Forelimb muscle (tissue), 1 donor: ENCODE results near the gene ARHGAP26. TPM values are rescaled to one million over a fixed set of nuclear protein-coding genes. Genes with fewer than 3 reads are reported as not detected.

Experiments
- DNase-seq: peaks from one replicate; pipeline ENCODE4 v3.0.0-alpha.2; 2013; ENCODE audit warnings: low read depth
- polyA plus RNA-seq: library from polyadenylated mRNA; unstranded; fragments of 120-200 nt; gene quantifications from one replicate; pipeline ENCODE4 v1.2.1, GENCODE V29; 2013; ENCODE audit not compliant: insufficient read length

ARHGAP26 gene
- polyA plus RNA-seq, 1 donor = 11.9 TPM

DNA sequence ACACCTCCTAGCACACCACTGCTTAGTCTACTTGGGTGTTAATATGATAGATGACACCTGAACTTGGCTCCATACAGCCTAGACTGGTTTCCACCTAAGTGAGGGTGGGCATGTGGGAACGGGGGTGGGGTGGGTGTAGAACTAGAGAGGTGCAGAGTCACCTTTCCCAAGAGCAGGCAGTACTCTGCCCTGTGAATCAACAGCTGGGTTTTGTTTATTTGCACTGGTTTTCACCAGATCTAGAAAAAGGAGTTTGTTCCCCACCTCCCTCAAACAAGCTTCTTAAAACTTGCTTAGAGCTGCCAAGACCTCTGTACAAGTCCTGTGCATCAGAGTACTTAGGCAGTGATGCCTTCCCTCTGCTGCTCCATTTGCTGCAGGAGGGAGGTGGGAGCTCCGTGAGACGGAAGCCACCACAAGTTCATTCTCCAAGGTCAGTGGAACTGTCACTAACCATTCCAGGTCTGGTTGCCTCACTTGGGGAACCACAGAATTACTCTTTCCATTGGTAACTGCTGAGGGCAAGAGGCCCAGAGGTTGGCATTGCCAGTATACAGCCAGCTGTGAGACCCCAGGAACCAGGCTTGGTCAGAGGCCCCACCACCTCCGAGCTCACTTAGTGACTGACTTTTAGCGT lies 469.8 kb downstream of the ARHGAP26 start:
- DNase-seq = no peak

DNA sequence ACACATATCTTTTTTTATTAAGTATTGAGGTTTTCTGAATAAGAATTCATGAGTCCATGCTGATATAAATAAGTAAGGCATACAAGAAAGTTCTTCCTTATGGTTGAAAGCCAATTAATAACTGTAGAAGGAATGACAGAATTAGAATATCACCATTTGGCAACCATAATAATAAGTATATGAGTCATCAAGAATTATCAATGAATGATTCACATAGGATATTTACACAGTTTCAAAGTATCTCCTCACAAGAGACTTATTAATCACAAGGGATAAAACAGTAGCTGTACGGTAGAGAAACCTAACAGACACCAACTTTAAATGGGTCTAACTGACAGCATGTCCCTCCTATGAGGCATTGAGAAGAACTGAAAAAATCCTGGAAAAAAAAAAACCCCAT lies 471.7 kb downstream of the ARHGAP26 start:
- DNase-seq = no peak

DNA sequence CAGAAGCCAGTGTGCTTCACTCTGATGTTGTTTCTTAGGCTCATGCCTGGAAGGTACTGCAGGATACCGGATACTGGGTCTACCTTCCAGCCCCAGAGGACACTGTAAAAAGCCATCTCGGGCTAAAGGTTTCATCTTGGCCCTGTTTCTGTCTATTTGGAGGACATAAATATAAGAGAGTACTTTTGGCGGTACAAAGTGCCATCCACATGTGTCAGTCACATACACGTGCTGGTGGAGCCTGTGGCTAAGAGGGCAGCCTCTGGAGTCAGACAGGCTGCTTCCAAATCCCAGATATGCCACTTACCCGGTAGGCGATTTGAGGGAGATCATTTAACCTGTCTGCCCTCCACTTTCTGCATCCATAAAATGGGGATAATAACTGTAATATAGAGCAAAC lies 472.9 kb downstream of the ARHGAP26 start:
- DNase-seq = no peak

DNA sequence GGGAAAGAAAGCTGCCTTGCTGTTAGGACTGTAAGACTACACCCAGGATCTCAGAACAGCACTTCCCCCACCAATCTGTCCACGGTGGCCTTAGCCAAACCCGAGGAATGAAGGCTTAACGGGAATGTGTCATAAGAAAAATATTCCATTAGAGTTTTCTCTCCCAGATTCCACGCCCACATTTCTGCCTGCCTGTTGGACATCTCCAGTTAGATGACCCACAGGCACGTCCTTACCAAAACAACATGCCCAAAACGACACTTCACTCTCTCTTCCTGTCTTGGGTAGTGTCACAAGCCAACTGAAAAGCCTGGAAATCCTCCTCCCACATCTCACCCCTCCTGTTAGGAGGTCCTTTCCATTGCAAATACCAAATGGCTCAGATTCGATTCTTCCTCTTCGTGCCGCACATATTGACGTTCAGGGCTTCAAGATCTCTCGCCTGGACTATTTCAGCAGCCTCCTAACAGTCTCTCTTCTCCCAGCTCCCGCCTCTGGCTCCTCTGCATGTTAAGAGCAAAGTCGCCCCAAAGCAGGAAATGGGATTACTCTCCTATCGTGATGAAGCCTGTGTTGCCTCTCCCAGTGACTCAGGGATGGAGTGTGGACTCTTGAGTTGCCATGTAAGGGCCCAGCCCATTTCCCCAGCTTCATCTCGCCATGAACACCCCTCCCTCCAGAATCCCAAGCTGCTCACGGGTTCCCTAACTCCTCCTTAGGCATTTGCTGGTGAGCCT lies 474.0 kb downstream of the ARHGAP26 start:
- DNase-seq = peak; percentile 44

DNA sequence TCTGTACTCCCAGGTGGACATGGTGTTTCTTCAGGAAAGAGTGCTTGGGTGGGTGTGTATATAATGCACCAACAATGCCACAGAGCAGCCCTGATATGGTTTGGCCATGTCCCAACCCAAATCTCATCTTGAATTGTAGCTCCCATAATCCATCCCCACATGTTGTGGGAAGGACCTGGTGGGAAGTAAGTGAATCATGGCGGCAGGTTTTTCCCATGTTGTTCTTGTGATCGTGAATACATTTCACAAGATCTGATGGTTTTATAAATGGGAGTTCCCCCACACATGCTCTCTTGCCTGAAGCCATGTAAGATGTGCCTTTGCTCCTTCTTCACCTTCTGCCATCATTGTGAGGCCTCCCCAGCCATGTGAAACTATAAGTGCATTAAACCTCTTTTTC lies 474.8 kb downstream of the ARHGAP26 start:
- no peak for DNase-seq

DNA sequence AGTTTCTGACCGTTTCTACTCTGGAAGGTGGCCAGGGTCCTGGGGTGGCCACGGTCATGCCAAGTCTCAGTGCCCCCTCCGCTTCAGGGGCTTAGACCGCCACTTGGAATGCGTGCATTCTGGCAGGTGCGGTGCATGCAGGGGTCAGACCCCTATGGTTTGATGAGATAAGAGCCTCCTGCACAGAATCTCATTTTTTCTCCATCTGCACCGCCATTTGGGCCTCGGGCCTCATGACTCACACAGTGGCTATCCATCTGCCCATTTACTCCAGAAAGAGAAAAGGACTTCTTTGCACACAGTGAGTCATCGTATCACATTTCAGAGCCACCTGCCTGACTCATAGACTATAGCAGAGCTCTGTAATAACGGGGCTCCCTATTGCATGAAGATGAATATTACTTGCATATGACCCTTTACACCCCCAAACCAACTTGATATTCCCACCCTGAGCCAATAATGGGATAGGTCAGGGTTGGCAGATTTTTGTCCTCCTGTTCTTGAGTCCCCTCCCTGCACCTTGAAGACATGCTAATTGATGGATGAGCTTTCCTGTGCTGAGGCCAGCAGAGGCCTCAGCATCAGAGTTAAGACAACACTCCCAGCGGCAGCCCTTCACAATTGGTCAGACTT lies 475.9 kb downstream of the ARHGAP26 start:
- DNase-seq = no peak

DNA sequence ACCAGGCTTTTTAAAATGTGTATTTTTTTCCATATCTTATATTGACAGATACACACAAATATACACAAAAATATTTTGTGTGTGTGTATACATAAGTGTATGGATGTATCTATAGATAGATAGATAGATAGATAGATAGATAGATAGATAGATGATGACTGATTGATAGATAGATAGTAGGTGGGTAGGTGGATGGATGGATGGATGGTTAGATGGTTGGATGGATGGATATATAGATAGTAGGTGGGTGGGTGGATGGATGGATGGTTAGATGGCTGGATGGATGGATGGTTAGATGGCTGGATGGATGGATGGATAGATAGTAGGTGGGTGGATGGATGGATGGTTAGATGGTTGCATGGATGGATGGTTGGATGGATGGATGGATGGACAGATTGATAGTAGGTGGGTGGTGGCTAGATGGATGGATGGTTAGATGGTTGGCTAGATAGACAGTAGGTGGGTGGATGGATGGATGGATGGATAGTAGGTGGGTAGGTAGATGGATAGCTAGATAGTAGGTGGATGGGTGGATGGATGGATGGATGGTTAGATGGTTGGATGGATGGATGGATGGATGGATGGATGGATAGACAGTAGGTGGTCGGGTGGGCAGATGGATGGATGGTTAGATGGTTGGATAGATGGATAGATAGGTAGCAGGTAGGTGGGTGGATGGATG lies 477.1 kb downstream of the ARHGAP26 start:
- DNase-seq = no peak

DNA sequence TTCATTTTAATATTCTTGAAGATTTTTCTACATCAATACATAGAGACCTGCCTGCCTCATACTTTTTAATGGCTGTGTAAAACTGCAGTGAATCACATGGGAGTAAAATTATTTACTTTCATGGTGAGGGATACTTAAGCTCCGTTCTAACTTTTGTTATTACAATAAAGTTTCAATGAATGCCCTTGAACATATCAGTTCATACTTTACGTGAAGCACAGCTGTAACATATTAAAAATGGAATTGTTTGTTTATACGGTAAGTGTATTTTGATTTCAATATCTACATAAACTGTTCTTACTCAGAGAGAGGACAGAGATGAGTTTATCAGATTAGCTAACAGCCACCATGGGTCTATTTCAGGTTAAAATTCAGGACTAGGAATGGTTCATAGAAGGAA lies 478.2 kb downstream of the ARHGAP26 start:
- DNase-seq = no peak

DNA sequence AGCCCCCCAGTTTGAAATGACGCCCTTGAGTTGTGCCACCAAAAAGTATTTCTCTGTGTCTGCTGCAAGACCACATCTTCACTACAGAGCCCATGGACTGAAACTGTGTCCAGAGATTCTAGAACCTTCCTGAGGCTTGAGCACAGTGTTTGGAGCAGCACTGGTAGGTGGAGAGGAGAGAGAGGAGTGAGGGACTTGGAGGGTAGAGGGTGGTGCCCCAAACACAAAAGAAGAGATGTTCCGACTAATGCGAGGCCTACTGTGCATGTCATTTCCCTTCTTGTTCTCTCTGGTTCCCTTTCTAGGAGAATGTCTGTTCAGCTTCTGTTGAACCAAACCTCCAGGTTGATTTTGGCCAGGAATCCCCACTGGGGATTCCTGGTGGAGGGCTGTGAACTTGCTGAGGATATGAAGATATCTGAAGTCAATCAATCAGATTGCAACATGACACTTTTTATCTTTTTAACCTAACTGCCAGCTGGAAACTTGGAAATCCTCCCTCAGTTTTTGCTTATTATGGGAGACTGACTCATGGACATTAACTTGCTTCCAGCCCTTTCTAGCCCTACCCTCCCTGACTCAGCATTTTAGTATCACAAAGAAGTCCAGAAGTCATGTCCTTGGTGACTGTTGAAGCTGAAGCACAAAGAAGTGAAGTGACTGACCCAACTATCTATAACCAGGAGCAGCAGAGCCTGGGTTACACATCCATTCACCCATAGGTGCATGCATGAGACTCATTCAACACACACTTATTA lies 478.8 kb downstream of the ARHGAP26 start:
- DNase-seq = no peak

DNA sequence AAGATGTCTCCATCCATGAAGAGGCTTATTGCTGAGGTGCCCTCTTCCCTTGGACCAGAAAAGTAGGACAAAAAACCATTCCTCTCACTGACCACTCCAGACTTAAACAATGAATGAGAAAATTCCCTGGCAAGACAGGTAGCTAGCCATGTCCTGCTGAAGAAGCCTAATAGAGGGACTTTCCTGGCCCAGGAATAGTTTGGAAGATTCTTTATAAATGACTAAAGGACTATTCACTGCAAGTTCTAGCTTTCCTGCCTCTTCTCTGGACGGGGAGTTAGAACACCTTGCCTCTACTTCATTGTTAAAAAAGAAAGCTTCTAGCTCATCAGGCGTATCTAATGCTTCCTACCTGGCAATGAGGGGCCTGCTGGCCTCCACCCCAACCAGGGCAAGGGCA lies 479.7 kb downstream of the ARHGAP26 start:
- no peak for DNase-seq

DNA sequence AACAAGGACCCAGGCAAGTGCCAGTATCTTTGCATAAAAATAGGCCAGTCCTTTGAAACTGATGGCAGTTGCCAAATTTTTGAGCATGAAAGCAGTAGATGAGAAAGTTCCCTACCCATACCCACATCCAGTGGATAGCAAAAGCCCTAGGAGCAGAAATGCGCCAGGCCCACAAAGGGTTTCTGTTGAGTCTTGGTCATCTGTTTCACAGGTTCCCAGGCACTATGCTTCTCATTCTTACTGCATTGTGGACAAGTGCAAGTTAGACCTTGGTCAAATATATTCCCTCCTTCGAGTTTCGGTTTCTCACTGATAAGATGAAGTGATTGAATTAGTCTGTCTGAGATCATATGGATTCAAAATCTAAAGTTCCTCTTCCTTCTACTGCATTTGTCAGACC lies 481.0 kb downstream of the ARHGAP26 start:
- DNase-seq = no peak

DNA sequence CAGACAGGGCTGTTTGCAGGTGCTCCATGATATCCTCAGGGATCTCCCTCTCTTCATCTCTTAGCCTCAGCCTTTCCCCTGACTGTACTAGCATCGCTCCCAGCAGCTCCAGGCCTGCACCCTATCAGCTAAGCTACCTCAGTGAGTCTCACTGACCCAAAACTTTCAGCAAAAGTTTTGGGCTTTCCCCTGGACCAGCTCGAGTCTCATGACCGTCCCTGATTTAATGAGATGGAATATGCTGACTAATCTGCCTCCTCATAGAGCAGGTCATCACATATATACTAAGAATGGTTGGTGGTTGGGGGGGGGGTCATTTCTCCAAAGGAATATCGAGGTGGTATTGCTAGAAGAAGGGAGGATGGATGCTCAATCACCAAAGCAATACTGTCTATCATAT lies 481.8 kb downstream of the ARHGAP26 start:
- DNase-seq = no peak

DNA sequence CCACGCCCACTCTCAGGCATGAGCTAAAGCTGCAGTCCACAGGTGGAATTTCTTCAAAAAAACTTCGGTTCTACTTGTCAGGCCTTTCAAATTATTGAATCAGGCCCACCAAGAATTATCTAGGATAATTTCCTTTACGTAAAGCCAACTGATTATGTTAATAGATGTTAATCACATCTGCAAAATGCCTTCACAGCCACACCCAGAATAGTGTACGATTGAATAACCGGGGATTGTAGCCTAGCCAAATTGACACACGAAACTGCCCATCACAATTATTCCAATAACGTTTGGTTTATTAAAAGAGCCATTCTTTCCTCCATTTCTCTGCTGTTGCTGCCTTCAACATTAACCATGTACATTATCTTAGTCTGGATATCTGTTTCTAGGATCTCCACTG lies 484.6 kb downstream of the ARHGAP26 start:
- DNase-seq = no peak

DNA sequence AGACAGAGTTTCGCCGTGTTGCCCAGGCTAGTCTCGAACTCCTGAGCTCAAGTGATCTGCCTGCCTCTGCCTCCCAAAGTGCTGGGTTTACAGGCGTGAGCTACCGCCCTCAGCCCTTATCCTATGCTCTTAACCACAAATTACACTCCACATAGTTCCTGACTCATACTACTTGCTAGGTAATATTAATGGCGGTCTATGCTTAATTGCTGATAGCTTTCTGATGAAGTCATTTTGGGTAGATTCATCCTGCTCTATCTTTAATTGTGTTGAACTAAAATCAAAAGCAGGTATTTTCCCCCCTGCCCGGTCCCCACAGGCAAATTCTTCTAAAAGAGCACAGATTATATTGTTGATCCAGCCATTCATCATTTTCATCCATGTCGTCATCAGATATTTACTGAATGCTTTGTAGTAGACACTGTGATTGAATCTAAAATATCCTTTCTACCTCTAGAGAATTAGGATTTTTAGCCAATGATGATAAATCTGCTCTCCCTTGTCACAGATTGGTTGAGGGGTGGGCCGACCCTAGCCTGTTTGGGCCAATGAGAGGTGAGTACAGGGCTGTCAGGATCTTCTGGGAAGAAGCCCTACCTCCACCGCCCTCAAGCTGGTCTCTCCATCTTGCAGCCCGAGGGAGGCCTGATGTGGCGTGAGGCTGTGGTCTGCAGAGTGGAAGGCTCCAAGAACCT lies 488.5 kb downstream of the ARHGAP26 start:
- DNase-seq = no peak

DNA sequence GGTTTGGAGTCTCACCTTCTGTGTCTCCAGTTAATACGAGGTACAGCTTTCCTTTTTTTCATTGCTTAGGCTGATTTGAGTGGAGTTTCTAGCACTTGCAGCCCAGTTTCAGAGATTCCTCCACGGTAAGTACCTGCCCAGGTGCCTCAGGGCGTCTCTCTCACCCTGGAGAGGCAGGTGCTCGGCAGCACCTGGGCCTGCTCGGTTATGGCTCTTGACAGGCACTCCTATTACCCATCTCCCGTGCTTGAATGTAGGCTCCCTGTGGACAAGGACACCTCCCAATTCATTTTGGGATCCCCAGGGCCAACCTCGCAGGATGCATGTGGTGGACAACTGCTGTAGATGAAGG lies 489.1 kb downstream of the ARHGAP26 start:
- DNase-seq = no peak

DNA sequence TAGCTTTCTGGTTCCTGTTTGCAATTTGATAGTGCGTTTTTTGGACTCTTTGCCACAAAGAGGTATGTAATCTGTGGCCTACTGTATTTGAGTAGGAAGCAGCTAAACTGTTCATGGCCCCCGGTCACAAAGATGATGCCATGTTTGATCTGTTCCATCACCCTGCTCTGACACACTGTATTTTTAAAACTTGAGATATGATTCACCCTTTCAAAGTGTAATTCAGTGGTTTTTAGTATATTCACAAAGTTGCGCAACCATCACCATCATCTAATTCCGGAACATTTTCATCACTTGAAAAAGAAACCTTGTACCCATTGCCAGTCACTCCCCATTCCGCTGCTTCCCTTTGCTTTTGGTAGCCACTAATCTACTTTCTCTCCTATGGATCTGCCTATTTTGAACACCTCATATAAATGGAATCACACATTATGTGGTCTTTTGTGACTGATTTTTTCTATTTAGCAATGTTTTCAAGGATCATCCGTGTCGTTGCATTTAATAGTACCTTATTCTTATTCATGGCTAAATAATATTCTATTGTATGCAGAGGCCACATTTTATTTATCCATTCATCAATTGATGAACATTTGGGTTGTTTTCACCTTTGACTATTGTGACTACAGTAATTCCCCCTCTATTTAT lies 491.7 kb downstream of the ARHGAP26 start:
- no peak for DNase-seq

DNA sequence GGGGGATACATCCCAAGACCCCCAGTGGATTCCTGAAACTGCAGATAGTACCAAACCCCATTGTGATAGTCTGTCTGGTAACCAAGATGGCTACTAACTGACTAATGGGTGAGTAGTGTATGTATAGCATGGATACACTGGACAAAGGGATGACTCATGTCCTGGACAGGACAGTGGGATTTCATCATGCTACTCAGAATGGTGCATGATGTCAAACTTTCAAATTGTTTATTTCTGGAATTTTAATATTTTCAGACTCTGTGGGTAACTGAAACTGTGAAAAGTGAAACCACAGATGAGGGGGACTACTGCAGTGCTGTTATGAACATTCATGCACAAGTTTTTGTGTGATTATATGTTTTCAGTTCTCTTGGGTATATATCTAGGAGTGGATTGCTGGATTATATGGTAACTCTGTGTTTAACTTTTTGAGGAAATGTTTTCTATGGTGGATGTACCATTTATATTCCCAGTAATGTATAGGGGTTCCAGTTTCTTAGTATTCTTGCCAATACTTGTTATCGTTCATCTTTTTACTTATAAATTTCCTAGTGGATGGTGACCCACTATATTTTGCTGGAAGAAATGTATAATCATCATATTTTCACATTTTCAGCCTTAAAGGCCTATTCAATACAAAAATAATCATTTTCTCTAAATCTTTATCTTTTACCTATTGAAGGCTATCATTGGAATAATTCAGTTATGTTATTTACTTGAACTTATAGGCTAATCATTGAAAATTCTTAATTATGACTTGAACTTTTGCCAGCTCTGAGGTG lies 492.4 kb downstream of the ARHGAP26 start:
- DNase-seq = no peak

DNA sequence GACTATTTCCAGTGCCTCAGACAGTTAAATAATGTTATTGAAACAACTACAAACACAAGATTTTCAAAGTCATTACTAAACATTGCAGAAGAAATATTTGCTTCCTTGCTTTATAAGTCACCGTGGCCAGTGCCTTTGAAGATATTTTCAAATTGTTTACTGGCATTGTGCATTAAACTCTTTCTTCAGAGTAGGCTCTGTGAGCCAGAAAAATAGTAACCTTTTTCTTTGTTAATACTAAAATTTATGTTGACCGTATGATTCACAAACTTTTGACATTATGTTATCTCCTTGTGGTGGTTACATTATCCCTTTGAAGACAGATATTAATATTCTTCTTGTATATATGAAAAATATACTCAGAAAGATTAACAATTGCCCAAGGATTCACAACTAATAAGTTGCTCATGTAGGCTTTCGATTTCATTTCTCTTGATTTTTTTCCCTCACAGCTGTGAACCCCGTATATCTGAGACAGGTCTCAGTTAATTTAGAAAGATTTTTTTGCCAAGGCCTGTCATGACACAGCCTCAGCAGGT lies 493.2 kb downstream of the ARHGAP26 start:
- no peak for DNase-seq

DNA sequence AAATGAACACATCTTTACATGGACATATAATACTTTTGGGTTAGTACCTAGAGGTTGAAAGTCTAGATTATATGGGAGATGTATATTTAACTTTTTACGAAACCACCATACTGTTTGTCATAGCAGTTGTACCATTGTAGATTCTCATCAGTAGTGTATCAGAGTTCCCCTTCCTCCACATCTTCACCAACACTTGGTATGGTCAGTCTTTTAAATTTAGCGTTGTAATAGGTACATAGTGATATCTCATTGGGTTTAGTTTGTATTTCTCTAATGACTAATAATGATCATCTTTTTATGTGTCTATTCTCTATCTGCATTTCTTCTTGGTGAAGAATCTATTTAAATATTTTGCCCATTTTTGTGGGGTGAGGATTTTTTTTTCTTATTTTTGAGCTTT lies 495.8 kb downstream of the ARHGAP26 start:
- DNase-seq = no peak

DNA sequence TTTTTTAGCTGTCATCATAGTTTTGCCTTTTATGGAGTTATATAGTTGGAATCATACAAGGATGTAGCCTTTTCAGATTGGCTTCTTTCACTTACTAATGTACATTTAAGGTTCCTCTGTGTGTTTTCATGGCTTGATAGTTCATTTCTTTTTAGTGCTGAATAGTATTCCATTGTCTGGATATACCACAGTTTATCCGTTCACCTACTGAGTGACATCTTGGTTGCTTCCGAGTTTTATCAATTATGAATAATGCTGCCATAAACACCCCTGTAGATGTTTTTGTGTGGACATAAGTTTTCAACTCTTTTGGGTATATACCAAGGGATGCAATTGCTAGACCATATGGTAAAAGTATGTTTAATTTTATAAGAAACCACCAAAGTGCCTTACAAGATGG lies 497.0 kb downstream of the ARHGAP26 start:
- DNase-seq = no peak
